Measurements from ENCODE around the gene MLXIP.

The MLXIP gene

DNA sequence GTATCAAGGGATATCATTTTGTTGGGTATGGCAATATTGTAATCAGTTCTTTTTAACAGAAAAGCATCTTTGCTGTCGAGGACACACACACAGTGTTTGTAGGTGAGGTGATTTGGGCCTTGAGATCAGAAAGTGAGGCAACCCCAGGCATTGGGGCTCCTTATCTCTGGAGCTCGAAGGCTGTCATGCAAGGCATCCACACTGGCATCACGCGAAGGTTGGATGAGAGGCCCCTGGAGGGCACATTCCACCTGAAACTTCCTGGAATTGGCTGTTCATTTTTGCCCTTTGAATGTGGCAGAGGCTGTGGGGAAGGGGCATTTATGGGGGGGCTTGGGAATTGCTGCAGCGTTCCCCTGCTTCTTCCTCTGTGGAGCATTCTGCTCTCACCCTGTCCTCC is 49.9 kb downstream of the MLXIP start:
- no peak for DNase-seq

DNA sequence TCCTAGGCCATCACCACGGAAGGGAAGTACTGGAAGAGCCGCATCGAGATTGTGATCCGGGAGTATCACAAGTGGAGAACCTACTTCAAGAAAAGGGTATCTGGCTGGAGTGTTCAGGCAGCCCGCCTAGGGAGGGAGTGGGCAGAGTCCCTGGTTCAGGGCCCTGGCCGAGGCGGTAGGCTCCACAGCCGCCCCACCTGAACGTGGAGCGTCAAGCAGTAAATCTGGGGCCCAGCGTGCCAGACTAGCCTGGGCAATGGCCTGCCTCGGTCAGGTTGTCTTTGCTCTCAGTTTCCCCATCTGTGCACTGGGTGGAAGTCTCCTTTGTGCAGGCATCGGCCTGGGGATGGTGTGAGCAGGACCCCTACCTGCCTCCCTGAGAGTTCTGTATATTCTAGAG is 50.6 kb downstream of the MLXIP start:
- DNase-seq = no peak

- DNase-seq = no peak
Observed at GRCh38 chr12:122130150-122130549, 51.6 kb downstream of the MLXIP start.

DNA sequence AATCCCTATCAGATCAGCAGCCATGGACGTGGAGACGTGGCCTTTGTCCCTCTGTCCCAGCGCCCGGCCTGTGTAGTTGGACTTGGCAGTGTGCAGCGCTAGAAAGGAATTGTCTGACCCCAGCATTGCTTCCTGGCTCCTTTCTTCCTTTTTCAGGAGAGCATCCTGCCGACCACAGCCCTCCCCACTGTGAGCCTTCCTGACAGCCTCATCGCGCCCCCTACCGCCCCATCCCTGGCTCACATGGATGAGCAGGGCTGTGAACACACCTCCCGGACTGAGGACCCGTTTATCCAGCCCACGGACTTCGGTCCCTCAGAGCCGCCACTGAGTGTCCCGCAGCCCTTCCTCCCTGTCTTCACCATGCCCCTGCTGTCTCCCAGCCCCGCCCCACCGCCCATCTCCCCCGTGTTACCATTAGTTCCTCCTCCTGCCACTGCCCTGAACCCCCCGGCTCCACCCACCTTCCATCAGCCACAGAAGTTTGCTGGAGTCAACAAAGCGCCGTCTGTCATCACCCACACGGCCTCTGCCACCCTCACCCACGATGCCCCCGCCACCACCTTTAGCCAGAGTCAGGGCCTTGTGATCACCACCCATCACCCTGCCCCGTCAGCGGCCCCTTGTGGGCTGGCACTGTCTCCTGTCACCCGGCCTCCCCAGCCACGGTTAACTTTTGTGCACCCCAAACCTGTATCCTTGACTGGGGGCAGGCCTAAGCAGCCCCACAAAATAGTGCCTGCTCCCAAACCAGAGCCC is 54.8 kb downstream of the MLXIP start:
- no peak for DNase-seq

DNA sequence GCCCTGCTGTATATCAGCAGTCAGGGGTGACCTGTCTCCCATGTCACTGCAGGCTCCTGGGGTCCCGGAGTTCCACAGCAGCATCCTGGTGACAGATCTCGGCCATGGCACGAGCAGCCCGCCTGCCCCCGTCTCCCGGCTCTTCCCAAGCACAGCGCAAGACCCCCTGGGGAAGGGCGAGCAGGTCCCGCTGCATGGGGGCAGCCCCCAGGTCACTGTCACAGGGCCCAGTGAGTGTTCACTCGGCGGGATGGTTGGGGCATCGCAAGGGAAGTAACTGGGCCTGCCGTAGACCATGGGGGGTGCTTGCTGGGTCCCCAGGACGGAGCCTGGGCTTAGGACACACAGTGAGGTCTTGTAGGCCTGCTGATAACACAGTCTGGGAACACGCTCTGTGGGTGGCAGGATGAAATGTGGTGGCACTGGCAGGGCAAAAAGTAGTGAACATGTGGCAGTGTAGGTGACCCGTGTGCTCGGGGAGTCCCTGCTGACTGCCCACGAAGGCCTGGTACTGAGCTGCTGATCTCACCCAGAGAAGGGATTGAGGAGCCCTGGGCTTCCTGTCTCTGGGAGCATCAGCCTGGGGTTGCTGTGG is 57.0 kb downstream of the MLXIP start:
- no peak for DNase-seq

DNA sequence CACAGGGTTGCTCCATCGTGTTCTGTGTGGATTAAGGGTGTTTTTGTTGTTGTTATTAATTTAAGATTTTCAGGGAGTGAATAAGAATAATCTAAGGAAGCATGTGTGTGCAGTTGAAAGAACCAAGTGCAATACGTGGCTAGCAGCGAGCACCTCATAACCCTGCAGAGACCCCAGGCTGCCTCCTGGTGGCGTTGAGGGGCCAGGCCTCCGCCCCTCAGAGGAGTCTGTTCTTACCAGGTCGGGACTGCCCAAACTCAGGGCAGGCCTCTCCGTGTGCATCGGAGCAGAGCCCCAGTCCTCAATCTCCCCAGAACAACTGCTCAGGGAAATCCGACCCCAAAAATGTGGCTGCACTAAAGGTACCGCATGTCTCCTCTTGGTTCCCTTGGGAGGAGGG is 58.7 kb downstream of the MLXIP start:
- no peak for DNase-seq

DNA sequence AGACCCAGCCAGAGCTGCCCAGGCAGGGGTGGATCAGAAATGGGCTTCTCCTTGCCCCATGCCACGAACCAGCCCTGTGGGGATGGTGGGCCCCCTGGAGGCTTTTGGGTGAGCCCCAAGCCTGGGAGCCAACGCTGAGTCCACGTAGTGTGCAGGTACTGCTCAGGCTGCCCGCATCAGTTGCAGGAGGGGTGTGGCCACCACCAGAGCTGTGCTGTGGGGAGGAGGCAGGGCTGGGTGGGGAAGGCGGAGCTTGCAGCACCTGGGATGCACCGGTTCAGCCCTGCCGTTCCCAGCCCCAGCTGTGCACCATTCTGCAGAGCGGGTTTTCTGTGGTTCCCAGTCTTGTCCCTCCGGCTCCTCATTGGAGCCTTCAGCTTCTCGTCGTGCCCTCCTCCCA is 59.1 kb downstream of the MLXIP start:
- peak; percentile 39 for DNase-seq

GRCh38 chr12:122138181-122138580 is 59.6 kb downstream of the MLXIP start:
- no peak for DNase-seq

DNA sequence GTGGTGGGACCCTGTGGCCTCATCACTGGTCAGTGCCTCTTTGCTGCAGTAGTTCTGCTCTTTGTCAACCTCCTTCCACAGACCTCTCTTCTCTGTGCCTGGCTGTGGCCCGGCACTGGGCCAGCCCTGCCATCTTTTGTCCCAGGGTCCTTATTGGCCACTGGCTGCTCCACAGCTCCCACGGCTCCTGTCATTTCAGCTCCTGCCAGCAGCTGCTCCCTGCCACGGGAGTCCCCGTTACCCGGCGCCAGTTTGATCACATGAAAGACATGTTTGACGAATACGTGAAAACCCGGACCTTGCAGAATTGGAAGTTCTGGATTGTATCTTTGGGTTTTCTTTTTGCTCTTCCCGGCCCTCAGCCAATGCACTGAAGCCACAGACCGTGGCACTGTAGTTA is 60.1 kb downstream of the MLXIP start:
- DNase-seq = no peak

- peak; percentile 44 for DNase-seq
Observed at GRCh38 chr12:122139266-122139665, 60.7 kb downstream of the MLXIP start.

GRCh38 chr12:122139941-122140340 is 61.4 kb downstream of the MLXIP start:
- no peak for DNase-seq

DNA sequence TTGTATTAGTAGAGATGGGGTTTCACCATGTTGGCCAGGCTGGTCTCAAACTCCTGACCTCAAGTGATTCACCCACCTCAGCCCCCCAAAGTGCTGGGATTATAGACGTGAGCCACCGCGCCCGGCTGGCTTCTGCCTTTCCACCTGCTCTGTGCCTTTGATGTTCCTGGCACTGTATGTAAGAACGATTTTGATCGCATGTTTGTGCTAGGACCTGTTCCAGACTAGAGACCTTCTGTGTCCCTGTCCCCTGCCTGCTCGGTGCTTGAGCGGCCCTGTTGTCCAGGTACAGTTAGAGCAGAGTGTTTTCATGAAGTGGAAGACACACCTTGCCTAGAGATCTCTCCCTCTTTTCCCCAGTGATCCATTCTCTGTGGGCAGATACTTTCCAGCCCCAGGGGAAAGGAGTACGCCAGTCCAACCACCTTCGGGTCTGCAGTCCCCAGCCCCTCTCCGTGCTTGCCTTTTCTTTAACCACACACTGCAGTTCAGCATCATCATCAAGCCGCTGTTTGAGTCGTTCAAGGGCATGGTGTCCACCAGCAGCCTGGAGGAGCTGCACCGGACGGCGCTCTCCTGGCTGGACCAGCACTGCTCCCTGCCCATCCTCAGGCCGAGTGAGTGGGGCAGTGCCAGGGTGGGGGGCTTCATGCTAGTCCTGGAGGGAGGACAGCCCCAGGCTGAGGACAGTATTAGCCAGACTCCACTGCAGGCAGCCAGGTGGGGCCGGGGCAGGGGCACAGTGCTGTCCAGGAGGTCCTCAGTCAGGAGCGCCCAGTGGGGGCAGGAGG is 62.1 kb downstream of the MLXIP start:
- no peak for DNase-seq

- DNase-seq = no peak
Observed at GRCh38 chr12:122141911-122142725, 63.6 kb downstream of the MLXIP start.

- no peak for DNase-seq
Observed at GRCh38 chr12:122142857-122143256, 64.3 kb downstream of the MLXIP start.

- no peak for DNase-seq
Observed at GRCh38 chr12:122144885-122145284, 66.3 kb downstream of the MLXIP start.

- DNase-seq = no peak
Observed at GRCh38 chr12:122145505-122146330, 67.2 kb downstream of the MLXIP start.

GRCh38 chr12:122147514-122148290 is 69.1 kb downstream of the MLXIP start:
- no peak for DNase-seq

GRCh38 chr12:122148657-122149056 is 70.1 kb downstream of the MLXIP start:
- DNase-seq = no peak

DNA sequence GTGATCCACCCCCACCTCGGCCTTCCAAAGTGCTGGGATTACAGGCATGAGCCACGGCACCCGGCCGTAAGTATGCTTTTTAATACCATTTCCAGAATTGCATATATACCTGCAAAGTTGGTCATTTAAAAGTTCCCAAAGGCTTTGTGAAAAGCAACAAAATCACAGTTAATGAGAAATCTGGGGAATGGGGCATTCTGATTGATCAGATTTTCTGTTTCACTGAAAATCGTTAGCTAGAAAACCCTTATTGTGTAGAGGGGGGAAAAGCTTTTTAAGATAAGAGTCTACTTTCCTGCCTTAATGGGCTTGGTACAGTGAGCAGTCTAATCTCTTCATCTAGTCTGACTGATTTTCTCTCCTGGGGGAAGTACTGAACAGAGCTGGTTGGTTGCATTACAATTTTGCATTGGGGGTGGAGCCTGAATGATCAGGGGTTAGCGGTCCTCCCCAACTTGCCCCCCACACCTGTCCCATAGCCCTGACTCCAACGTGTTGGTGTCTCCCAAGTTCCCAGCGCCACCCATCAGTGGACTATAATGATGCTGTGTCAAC is 71.6 kb downstream of the MLXIP start:
- no peak for DNase-seq

GRCh38 chr12:122152754-122153153 is 74.2 kb downstream of the MLXIP start:
- no peak for DNase-seq

DNA sequence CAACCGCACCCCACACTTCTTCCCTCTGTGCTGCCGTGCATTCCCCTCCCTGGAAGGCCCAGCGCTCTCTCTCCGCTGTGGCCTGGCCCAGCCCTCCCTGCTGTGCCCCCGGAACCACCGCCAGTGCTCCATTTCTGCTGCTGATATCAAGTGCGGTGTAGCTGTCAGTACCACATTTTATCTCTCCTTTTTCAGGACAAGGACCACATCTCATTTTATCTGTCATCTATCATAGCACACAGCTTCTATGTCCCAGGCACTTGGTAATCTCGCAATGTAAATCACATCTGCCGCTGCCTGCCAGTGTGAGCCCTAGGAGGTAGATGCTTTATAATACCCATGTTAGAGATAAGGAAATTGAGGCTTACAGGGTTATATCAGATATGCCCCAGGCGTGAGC is 77.1 kb downstream of the MLXIP start:
- DNase-seq = no peak
